HG03060 (cell line): Measurements from ENCODE around the gene COL25A1.
A peak's percentile ranks its signal among the peaks of the same experiment; 100 is the strongest.
"Not testable (repeated sequence)": the region's sequence is repeated elsewhere in the genome, so short reads cannot be mapped to it uniquely, and the experiment has no call there.

Experiments used
- ATAC-seq: cut with Tn5 transposase; IDR thresholded peaks from one replicate; pipeline ENCODE4 v1.9.1; 2021; ENCODE audit warnings: low read depth, moderate number of reproducible peaks; ENCODE audit not compliant: unreplicated experiment

Gene COL25A1

GRCh38 chr4:108889696-108890483 lies 412.6 kb downstream of the COL25A1 start:
- ATAC-seq: no peak

- ATAC-seq: no peak
Observed at GRCh38 chr4:108888769-108889168, 413.7 kb downstream of the COL25A1 start.

GRCh38 chr4:108887034-108887433 lies 415.4 kb downstream of the COL25A1 start:
- no peak for ATAC-seq

GRCh38 chr4:108885211-108885610 lies 417.2 kb downstream of the COL25A1 start:
- ATAC-seq: no peak

- no peak for ATAC-seq
Observed at GRCh38 chr4:108884596-108884995, 417.9 kb downstream of the COL25A1 start.

- ATAC-seq: no peak
Observed at GRCh38 chr4:108881986-108882385, 420.5 kb downstream of the COL25A1 start.

- no peak for ATAC-seq
Observed at GRCh38 chr4:108881190-108881589, 421.3 kb downstream of the COL25A1 start.

- ATAC-seq: no peak
Observed at GRCh38 chr4:108878806-108879205, 423.7 kb downstream of the COL25A1 start.

GRCh38 chr4:108877821-108878220 lies 424.6 kb downstream of the COL25A1 start:
- no peak for ATAC-seq

GRCh38 chr4:108874806-108875205 lies 427.7 kb downstream of the COL25A1 start:
- no peak for ATAC-seq

GRCh38 chr4:108869970-108870369 lies 432.5 kb downstream of the COL25A1 start:
- not testable (repeated sequence) for ATAC-seq

GRCh38 chr4:108868606-108869227 lies 433.7 kb downstream of the COL25A1 start:
- ATAC-seq: no peak

GRCh38 chr4:108867476-108867875 lies 435.0 kb downstream of the COL25A1 start:
- no peak for ATAC-seq

GRCh38 chr4:108861334-108861733 lies 441.1 kb downstream of the COL25A1 start:
- ATAC-seq: no peak

GRCh38 chr4:108854786-108855185 lies 447.7 kb downstream of the COL25A1 start:
- no peak for ATAC-seq

GRCh38 chr4:108852691-108853090 lies 449.8 kb downstream of the COL25A1 start:
- ATAC-seq: no peak

GRCh38 chr4:108851366-108851765 lies 451.1 kb downstream of the COL25A1 start:
- ATAC-seq: no peak

- no peak for ATAC-seq
Observed at GRCh38 chr4:108850219-108850649, 452.2 kb downstream of the COL25A1 start.

GRCh38 chr4:108849611-108850168 lies 452.8 kb downstream of the COL25A1 start:
- ATAC-seq: peak; percentile 75

GRCh38 chr4:108846568-108846967 lies 455.9 kb downstream of the COL25A1 start:
- ATAC-seq: no peak

GRCh38 chr4:108840426-108840975 lies 462.0 kb downstream of the COL25A1 start:
- ATAC-seq: no peak
